GM10248 (cell line): Measurements from ENCODE around the gene PDK2.

Experiments used
- CTCF ChIA-PET: fragments of 300-600 bp; sonication (Branson Sonifier 250); formaldehyde crosslinking; extraction: SDS; loops from one replicate; lab custom pipeline; 2021; ENCODE audit warnings: antibody characterized with exemption; lab: Yijun Ruan, JAX
- POLR2A ChIA-PET: fragments of 350-650 bp; sonication (Branson Sonifier 250); formaldehyde crosslinking; extraction: SDS; loops from one replicate; lab custom pipeline; 2020; ENCODE audit warnings: antibody characterized with exemption; lab: Yijun Ruan, JAX
- DNase-seq: peaks from one replicate; pipeline ENCODE4 v3.0.0; 2012; ENCODE audit errors: extremely low spot score
- CTCF ChIP-seq: IDR thresholded peaks from 2 replicates; pipeline ENCODE4 v1.5.1; 2012; ENCODE audit warnings: mild to moderate bottlenecking, low read depth; ENCODE audit errors: extremely low read depth, missing control alignments, control extremely low read depth

PDK2 gene

GRCh38 chr17:50105811-50106210 is 10.7 kb downstream of the PDK2 start:
- CTCF ChIA-PET: interaction anchor here (15.6 kb wide), 1 partner anchor 9 kb away, joined by 246 read pairs; no protein-coding TSS in a partner anchor

GRCh38 chr17:50106393-50107131 is 11.4 kb downstream of the PDK2 start:
- no peak for DNase-seq
- POLR2A ChIA-PET: no interaction called here
- TF ChIP-seq CTCF: no peak
- CTCF ChIA-PET: interaction anchor here (1.0 to 18.1 kb wide), 4 partner anchors 8 to 110 kb away, joined by 3 to 246 read pairs (median 126); partner anchors contain the start of gene PDK2

More at GRCh38 chr17:50105811-50106210, 10.7 kb downstream of the PDK2 start:
- no peak for DNase-seq
- TF ChIP-seq CTCF: no peak
- POLR2A ChIA-PET: no interaction called here

GRCh38 chr17:50107790-50108414 is 12.8 kb downstream of the PDK2 start:
- no peak for DNase-seq
- ChIA-PET CTCF (interaction anchor here (1.0 to 18.1 kb wide), 7 partner anchors 9 to 550 kb away, joined by 3 to 246 read pairs (median 5); partner anchors contain the start of gene PDK2), POLR2A (interaction anchor here (0.5 kb wide), 1 partner anchor 92 kb away, joined by 3 read pairs; no protein-coding TSS in a partner anchor)
- TF ChIP-seq CTCF: no peak

GRCh38 chr17:50108556-50108955 is 13.4 kb downstream of the PDK2 start:
- ChIA-PET CTCF (interaction anchor here (1.0 to 18.1 kb wide), 8 partner anchors 9 to 551 kb away, joined by 3 to 246 read pairs (median 4); partner anchors contain the start of gene PDK2), POLR2A (interaction anchor here (0.5 kb wide), 1 partner anchor 92 kb away, joined by 3 read pairs; no protein-coding TSS in a partner anchor)
- DNase-seq: no peak
- TF ChIP-seq CTCF: no peak

GRCh38 chr17:50109207-50109606 is 14.1 kb downstream of the PDK2 start:
- no peak for DNase-seq
- POLR2A ChIA-PET: no interaction called here
- TF ChIP-seq CTCF: no peak
- CTCF ChIA-PET: interaction anchor here (1.0 to 18.1 kb wide), 7 partner anchors 10 to 552 kb away, joined by 3 to 246 read pairs (median 3); partner anchors contain the start of gene PDK2

GRCh38 chr17:50109785-50110184 is 14.6 kb downstream of the PDK2 start:
- no peak for TF ChIP-seq CTCF
- no peak for DNase-seq
- CTCF ChIA-PET: interaction anchor here (1.0 to 18.1 kb wide), 3 partner anchors 10 to 106 kb away, joined by 3 to 246 read pairs (median 3); partner anchors contain the start of gene PDK2
- POLR2A ChIA-PET: no interaction called here
